NCI-H2171 treated with DMSO at 0.1 percent for 48 hours (cell line): ENCODE measurements around the gene RFTN2.

ENCODE experiments used
- DNase-seq: peaks from one replicate; lab custom pipeline; 2025; lab: John Stamatoyannopoulos, UW

RFTN2 gene

GRCh38 chr2:197548582-197548981 is 126.8 kb downstream of the RFTN2 start:
- DNase-seq = no peak

DNA sequence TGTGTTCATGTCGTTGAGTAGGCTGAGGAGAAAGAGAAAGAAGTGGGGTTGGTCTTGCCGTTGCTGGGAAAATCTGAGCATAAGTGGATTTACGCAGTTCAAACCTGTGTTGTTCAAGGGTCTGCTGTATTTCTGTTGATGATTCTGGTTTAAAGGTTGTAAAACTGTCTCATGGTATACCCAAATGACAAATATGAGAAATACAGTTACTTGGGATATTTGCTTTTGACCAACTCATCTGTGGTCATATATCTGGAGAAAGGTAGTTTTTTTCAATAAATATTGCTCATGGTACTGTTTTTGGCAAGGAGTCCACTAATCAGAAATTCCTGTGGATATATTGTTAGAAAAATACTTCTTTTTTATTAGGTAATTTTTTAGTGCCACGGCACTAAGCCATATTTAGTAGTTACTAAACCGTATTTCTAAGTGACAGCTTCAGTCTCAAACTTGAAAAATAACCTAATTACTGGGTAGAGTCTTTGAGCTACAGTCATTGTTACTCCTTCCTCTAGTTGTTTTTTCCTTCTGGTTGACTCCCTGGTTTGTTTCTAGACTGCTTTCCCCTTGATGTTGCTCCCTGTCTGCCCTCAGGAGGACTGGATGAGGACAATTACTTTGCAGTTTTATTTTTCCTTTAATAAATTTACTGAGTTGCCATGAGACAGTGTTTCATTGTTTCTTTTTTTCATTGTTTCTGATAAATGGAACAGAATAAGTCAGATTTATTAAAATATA is 128.1 kb downstream of the RFTN2 start:
- no peak for DNase-seq

DNA sequence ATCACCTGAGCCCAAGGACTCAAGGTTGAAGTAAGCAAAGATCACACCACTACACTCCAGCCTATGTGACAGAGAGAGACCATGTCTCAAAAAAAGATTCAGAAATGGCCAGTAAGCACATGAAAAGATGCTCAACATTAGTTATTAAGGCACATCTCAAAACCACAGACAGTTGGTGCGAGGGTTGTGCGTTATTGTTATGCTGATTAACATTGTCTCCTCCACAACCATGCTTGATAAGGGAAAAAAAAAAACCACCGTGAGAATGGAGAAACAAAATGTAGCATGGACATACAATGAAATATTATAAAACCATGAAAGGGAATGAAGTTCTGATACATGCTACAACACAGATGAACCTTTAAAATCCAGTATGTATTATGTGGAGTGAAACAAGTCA is 132.2 kb downstream of the RFTN2 start:
- no peak for DNase-seq

DNA sequence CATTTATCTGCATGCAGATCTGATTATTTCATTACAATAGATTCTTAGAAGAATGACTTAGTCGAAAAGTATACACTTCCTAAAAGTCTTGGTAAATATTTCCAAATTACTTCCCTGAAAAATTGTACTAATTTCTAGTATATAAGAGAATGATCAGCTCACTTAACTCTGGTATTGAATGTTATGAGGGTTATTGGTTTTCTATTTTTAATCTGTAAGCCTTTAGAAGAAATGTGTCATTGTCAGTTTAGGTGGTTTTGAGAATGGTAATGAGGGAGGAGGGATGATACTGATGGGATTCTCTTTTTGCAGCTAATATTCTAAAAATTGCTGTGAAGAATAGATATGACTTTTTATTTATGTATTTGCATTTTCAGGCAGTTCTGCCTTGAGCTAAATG is 135.7 kb downstream of the RFTN2 start:
- no peak for DNase-seq

DNA sequence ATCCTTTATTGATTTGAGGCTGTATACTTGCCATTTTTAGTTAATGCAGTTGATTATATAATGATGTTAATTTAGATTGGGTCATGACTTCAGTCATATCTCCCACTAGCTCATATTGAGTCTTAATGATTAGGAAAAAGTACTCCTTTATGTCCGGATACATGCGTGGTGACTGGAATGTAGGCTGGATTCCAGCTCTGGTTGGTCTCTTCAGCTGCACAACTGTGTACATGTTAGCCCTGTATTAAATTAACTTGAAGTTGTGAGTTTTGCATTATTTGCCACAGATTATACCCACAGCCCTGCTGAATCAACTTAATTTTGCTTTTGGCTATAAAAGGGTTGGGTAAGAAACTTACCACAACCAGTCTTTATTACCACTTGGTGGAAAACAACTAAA is 137.0 kb downstream of the RFTN2 start:
- DNase-seq = no peak
